Measurements from ENCODE around the gene PES1. TPM values are rescaled to one million over a fixed set of nuclear protein-coding genes. Genes with fewer than 3 reads are reported as not detected.
A peak's percentile ranks its signal among the peaks of the same experiment; 100 is the strongest.

The PES1 gene
- total RNA-seq, 1 experiment from 2014 or later: 167 TPM

DNA sequence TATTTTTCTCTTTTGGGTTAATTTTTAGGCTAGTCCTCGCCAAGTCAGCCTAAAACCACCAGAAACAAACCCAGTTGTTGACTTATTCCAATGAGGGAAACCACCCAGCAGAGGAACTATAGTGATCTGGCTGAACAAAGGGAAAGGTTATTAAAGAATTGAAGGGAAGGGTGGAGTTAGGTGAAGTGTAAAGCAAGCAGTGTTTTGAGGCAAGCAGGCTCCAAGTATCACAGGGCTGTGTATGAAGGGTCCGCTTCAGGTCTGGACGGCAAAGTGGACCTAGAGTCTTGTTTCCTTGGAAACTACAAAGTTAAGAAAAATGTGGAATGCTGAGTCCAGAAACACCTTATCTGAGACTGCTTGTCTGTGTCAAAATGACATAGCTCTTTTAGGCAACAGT, 12.1 kb upstream of the PES1 start (continued):
- TF ChIP-seq, protein P1, sequence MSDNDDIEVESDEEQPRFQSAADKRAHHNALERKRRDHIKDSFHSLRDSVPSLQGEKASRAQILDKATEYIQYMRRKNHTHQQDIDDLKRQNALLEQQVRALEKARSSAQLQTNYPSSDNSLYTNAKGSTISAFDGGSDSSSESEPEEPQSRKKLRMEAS (IDR thresholded peaks at IDR 0.05): no peak
- TF ChIP-seq EZH2phosphoT487 (IDR thresholded peaks at IDR 0.05; ENCODE audit: borderline replicate concordance) (no peak), SRF (IDR thresholded peaks at IDR 0.05; ENCODE audit: low read depth) (no peak), SP1 (IDR thresholded peaks at IDR 0.05; ENCODE audit: low read depth) (no peak), CEBPB (IDR thresholded peaks at IDR 0.05; ENCODE audit: low read depth) (no peak)
- TF ChIP-seq, protein P2, sequence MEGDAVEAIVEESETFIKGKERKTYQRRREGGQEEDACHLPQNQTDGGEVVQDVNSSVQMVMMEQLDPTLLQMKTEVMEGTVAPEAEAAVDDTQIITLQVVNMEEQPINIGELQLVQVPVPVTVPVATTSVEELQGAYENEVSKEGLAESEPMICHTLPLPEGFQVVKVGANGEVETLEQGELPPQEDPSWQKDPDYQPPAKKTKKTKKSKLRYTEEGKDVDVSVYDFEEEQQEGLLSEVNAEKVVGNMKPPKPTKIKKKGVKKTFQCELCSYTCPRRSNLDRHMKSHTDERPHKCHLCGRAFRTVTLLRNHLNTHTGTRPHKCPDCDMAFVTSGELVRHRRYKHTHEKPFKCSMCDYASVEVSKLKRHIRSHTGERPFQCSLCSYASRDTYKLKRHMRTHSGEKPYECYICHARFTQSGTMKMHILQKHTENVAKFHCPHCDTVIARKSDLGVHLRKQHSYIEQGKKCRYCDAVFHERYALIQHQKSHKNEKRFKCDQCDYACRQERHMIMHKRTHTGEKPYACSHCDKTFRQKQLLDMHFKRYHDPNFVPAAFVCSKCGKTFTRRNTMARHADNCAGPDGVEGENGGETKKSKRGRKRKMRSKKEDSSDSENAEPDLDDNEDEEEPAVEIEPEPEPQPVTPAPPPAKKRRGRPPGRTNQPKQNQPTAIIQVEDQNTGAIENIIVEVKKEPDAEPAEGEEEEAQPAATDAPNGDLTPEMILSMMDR (IDR thresholded peaks at IDR 0.05 in 2 of 3, conservative IDR thresholded peaks at IDR 0.05 in 1 of 3; ENCODE audit: borderline replicate concordance in 1 of 3, insufficient read depth in 1 of 3, low read depth in 2 of 3, low read length in 2 of 3): no peak

DNA sequence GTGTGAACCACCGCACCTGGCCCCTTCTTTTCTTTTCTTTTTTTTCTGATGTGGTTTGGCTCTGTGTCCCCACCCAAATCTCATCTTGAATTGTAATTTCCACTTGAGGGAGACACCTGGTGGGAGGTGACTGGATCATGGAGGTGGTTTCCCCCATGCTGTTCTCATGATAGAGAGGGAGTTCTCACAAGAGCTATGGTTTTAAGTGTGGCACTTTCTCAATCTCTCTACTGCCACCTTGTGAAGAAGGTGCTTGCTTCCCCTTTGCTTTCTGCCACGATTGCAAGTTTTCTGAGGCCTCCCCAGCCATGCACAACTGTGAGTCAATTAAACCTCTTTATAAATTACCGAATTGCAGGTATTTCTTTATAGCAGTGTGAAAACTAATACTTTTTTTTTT, 10.3 kb upstream of the PES1 start:
- Histone ChIP-seq H3K9me3 (ENCODE audit: control insufficient read depth in 1 of 2, insufficient read depth in 1 of 2, low read depth in 1 of 2, low read length in 2 of 2) (no peaks in the 10 kb centered on the region), H3K4me1 (ENCODE audit: control insufficient read depth in 1 of 2, insufficient read depth in 2 of 2, low read length in 2 of 2) (peaks cover 8 to 21% of the 10 kb centered on the region in 2 experiments), H3K79me2 (ENCODE audit: insufficient read depth, low read length) (no peaks in the 10 kb centered on the region), H3K4me2 (ENCODE audit: low read length) (no peak overlapping the region), H3K36me3 (ENCODE audit: control insufficient read depth in 1 of 2, insufficient read depth in 2 of 2, low read length in 2 of 2) (no peaks in the 10 kb centered on the region), H3K4me3 (replicated peaks in 1 of 2; ENCODE audit: low read depth in 1 of 2, low read length in 2 of 2) (no peak overlapping the region), H3K27ac (ENCODE audit: low read depth, low read length) (no peak overlapping the region), H2AFZ (ENCODE audit: low read depth, low read length, poor library complexity, severe bottlenecking) (peak overlapping the region; percentile 11), H3K9ac (ENCODE audit: low read length) (no peak overlapping the region), H4K20me1 (ENCODE audit: insufficient read depth) (no peaks in the 10 kb centered on the region), H3K27me3 (ENCODE audit: insufficient read depth, low read length) (no peaks in the 10 kb centered on the region), H3K9me2 (ENCODE audit: insufficient read depth) (no peaks in the 10 kb centered on the region)
- no TSS peak for BruUV-seq (replicated peaks)
- DNase-seq (ENCODE audit: low read depth, low spot score) (peak; percentile 53), ATAC-seq (peak; percentile 64)
- TF ChIP-seq ELF1 (IDR thresholded peaks at IDR 0.05; ENCODE audit: borderline replicate concordance, low read depth): no peak
- TF ChIP-seq, protein P2 (IDR thresholded peaks at IDR 0.05 in 2 of 3, conservative IDR thresholded peaks at IDR 0.05 in 1 of 3; ENCODE audit: borderline replicate concordance in 1 of 3, insufficient read depth in 1 of 3, low read depth in 2 of 3, low read length in 2 of 3): peak; percentile 40 to 53 (median 50); a peak in 5 of 6 replicates
- peak; percentile 57 for TF ChIP-seq RAD21 (IDR thresholded peaks at IDR 0.05; ENCODE audit: low read depth)
- RAD21 ChIA-PET (ENCODE audit: low non-redundant PET in 1 of 2, low total read pairs in 2 of 2, uncharacterized antibody in 2 of 2, unreplicated experiment in 2 of 2): no interaction called here
- CTCF ChIA-PET: interaction anchor here (0.7 to 1.8 kb wide), 9 partner anchors 9 to 318 kb away, joined by 3 to 11 read pairs (median 4); partner anchors contain the start of gene PES1
- POLR2A ChIA-PET: no interaction called here
- intact Hi-C loops (cut with micrococcal nuclease): loop anchor here (1.0 to 10.0 kb wide), 3 partner anchors 153 to 211 kb away; no protein-coding TSS in a partner anchor

Data from HCT116 (cell line).